ENCODE results near the gene TBC1D20. TPM values are rescaled to one million over a fixed set of nuclear protein-coding genes. Genes with fewer than 3 reads are reported as not detected.

Gene TBC1D20
- total RNA-seq, 1 donor from 2014 or later = 40.6 TPM

DNA sequence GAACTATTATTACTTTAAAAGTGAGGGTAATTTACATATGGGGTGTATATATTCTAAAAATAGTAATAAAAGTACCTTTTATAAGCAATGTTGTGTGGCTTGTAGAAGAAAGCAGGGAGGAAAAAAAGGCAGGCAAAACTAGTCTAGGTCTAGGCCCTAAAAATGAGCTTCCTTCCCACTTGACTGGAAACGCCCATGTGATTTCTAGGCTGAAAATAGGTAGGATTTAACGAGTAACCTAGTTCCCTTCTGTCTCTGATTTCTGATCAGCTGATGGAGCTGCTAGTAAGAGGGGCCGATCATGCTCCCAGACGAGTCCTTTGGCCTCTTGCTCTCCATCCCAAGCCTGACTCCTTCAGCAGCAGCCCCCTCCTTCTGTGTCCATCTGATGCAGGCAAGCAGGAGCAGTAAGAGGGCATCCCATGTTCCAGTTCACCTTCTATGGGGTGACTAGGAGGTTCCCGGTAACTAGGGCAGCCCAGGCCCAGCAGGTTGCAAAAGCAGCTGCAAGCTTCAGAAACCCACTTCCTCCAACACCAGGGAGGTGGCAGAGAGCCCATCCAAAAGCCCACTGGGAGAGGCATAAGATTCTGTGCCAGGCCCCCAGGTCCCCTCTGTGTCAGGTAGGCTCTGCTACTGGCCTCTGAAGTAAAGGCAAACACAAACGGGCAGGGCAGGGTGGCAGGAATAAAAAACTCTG, 24.4 kb downstream of the TBC1D20 start:
- no peak overlapping the region for H3K9ac ChIP-seq (ENCODE audit: low read length)
- H3K36me3 ChIP-seq (ENCODE audit: insufficient read depth, low read length) = peaks cover 58% of the 10 kb centered on the region
- H3K27me3 Mint-ChIP-seq (ENCODE audit: low read depth, unreplicated experiment) = no peaks in the 10 kb centered on the region
- FAIRE-seq = no peak
- no peak overlapping the region for H3K4me3 ChIP-seq (ENCODE audit: insufficient read depth, low read depth, low read length)
- no peaks in the 10 kb centered on the region for H3K4me1 ChIP-seq (ENCODE audit: insufficient read depth, low read length)
- no peaks in the 10 kb centered on the region for H3K27me3 ChIP-seq (ENCODE audit: insufficient read depth, low read length)
- no peak overlapping the region for H3K27ac ChIP-seq (ENCODE audit: low read depth, low read length)
- H4K20me1 ChIP-seq (ENCODE audit: insufficient read depth, low read length) = peaks cover 55% of the 10 kb centered on the region
- no peaks in the 10 kb centered on the region for H3K9me3 ChIP-seq (ENCODE audit: insufficient read depth, low read depth, low read length)
- peaks cover 9% of the 10 kb centered on the region for H3K4me1 Mint-ChIP-seq (ENCODE audit: low read depth, unreplicated experiment)
- H2AFZ ChIP-seq (ENCODE audit: low read depth, low read length) = no peak overlapping the region
- H3K4me2 ChIP-seq (ENCODE audit: low read length) = no peak overlapping the region
- H3K79me2 ChIP-seq (ENCODE audit: insufficient read depth, low read length) = peaks cover 12% of the 10 kb centered on the region
- DNase-seq (ENCODE audit: low read depth) = no peak
- no peaks in the 10 kb centered on the region for H3K9me3 Mint-ChIP-seq (ENCODE audit: unreplicated experiment)
- no peak overlapping the region for H3K27ac Mint-ChIP-seq (ENCODE audit: unreplicated experiment)
- peaks cover 50% of the 10 kb centered on the region for H3K36me3 Mint-ChIP-seq (ENCODE audit: low read depth, unreplicated experiment)
- no peak overlapping the region for H3K4me3 Mint-ChIP-seq (ENCODE audit: unreplicated experiment)
- TF ChIP-seq EZH2 (IDR thresholded peaks at IDR 0.05; ENCODE audit: insufficient read depth, low read length) = no peak
- TF ChIP-seq, protein P1, sequence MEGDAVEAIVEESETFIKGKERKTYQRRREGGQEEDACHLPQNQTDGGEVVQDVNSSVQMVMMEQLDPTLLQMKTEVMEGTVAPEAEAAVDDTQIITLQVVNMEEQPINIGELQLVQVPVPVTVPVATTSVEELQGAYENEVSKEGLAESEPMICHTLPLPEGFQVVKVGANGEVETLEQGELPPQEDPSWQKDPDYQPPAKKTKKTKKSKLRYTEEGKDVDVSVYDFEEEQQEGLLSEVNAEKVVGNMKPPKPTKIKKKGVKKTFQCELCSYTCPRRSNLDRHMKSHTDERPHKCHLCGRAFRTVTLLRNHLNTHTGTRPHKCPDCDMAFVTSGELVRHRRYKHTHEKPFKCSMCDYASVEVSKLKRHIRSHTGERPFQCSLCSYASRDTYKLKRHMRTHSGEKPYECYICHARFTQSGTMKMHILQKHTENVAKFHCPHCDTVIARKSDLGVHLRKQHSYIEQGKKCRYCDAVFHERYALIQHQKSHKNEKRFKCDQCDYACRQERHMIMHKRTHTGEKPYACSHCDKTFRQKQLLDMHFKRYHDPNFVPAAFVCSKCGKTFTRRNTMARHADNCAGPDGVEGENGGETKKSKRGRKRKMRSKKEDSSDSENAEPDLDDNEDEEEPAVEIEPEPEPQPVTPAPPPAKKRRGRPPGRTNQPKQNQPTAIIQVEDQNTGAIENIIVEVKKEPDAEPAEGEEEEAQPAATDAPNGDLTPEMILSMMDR (IDR thresholded peaks at IDR 0.05; ENCODE audit: insufficient read depth, low read depth, low read length) = no peak

DNA sequence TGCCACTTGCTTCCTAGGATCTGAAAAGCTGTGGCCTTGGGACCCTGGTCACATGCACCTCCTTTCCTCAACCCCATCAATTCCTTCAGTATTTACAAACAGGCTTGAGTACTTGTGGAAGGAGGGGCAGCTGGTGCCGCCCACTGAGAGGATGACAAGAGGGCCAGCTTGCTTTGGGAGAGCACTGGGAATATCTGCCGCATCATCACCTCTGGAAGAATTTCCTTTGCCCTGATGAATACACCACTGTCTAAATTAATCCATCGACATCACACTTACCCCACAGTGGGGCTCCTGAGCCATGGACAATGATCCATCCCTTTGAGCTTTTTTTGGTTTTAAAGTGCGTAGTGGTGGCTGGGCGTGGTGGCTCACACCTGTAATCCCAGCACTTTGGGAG, 25.9 kb downstream of the TBC1D20 start:
- Mint-ChIP-seq H3K27ac (ENCODE audit: unreplicated experiment) (no peak overlapping the region), H3K4me1 (ENCODE audit: low read depth, unreplicated experiment) (peaks cover 11% of the 10 kb centered on the region), H3K9me3 (ENCODE audit: unreplicated experiment) (no peaks in the 10 kb centered on the region), H3K27me3 (ENCODE audit: low read depth, unreplicated experiment) (no peaks in the 10 kb centered on the region), H3K4me3 (ENCODE audit: unreplicated experiment) (no peak overlapping the region), H3K36me3 (ENCODE audit: low read depth, unreplicated experiment) (peaks cover 44% of the 10 kb centered on the region)
- Histone ChIP-seq H3K4me1 (ENCODE audit: insufficient read depth, low read length) (no peaks in the 10 kb centered on the region), H3K9me3 (ENCODE audit: insufficient read depth, low read depth, low read length) (no peaks in the 10 kb centered on the region), H3K36me3 (ENCODE audit: insufficient read depth, low read length) (peaks cover 46% of the 10 kb centered on the region), H3K9ac (ENCODE audit: low read length) (no peak overlapping the region), H3K4me2 (ENCODE audit: low read length) (no peak overlapping the region), H3K79me2 (ENCODE audit: insufficient read depth, low read length) (peaks cover 2% of the 10 kb centered on the region), H4K20me1 (ENCODE audit: insufficient read depth, low read length) (peaks cover 47% of the 10 kb centered on the region), H2AFZ (ENCODE audit: low read depth, low read length) (no peak overlapping the region), H3K4me3 (ENCODE audit: insufficient read depth, low read depth, low read length) (no peak overlapping the region), H3K27ac (ENCODE audit: low read depth, low read length) (no peak overlapping the region), H3K27me3 (ENCODE audit: insufficient read depth, low read length) (no peaks in the 10 kb centered on the region)
- FAIRE-seq = no peak
- TF ChIP-seq, protein P1 (IDR thresholded peaks at IDR 0.05; ENCODE audit: insufficient read depth, low read depth, low read length) = no peak
- no peak for TF ChIP-seq EZH2 (IDR thresholded peaks at IDR 0.05; ENCODE audit: insufficient read depth, low read length)
- DNase-seq (ENCODE audit: low read depth) = no peak

GRCh38 chr20:435558-435957, 26.8 kb downstream of the TBC1D20 start:
- Mint-ChIP-seq H3K27ac (ENCODE audit: unreplicated experiment) (peak overlapping the region; percentile 41), H3K27me3 (ENCODE audit: low read depth, unreplicated experiment) (no peaks in the 10 kb centered on the region), H3K36me3 (ENCODE audit: low read depth, unreplicated experiment) (peaks cover 40% of the 10 kb centered on the region), H3K4me1 (ENCODE audit: low read depth, unreplicated experiment) (peaks cover 13% of the 10 kb centered on the region), H3K4me3 (ENCODE audit: unreplicated experiment) (no peak overlapping the region), H3K9me3 (ENCODE audit: unreplicated experiment) (no peaks in the 10 kb centered on the region)
- Histone ChIP-seq H3K27ac (ENCODE audit: low read depth, low read length) (no peak overlapping the region), H3K9me3 (ENCODE audit: insufficient read depth, low read depth, low read length) (no peaks in the 10 kb centered on the region), H3K36me3 (ENCODE audit: insufficient read depth, low read length) (peaks cover 40% of the 10 kb centered on the region), H3K9ac (ENCODE audit: low read length) (no peak overlapping the region), H3K4me3 (ENCODE audit: insufficient read depth, low read depth, low read length) (no peak overlapping the region), H4K20me1 (ENCODE audit: insufficient read depth, low read length) (peaks cover 45% of the 10 kb centered on the region), H3K4me1 (ENCODE audit: insufficient read depth, low read length) (no peaks in the 10 kb centered on the region), H3K4me2 (ENCODE audit: low read length) (no peak overlapping the region), H3K79me2 (ENCODE audit: insufficient read depth, low read length) (no peaks in the 10 kb centered on the region), H3K27me3 (ENCODE audit: insufficient read depth, low read length) (no peaks in the 10 kb centered on the region), H2AFZ (ENCODE audit: low read depth, low read length) (no peak overlapping the region)
- TF ChIP-seq, protein P1 (IDR thresholded peaks at IDR 0.05; ENCODE audit: insufficient read depth, low read depth, low read length) = no peak
- TF ChIP-seq EZH2 (IDR thresholded peaks at IDR 0.05; ENCODE audit: insufficient read depth, low read length) = no peak
- FAIRE-seq (no peak), DNase-seq (ENCODE audit: low read depth) (no peak)

Data from astrocyte (in vitro differentiated cells and primary cell).